Medulla oblongata (tissue), 1 donor: ENCODE measurements around the gene NLRC5.
"Not testable (repeated sequence)": the region's sequence is repeated elsewhere in the genome, so short reads cannot be mapped to it uniquely, and the experiment has no call there.

Experiments
- DNase-seq: peaks from one replicate; pipeline ENCODE4 v3.0.0-alpha.2; 2015; ENCODE audit errors: extremely low spot score

The NLRC5 gene

GRCh38 chr16:56980792-56981724 is 8.3 kb upstream of the NLRC5 start:
- no peak for DNase-seq

- no peak for DNase-seq
Observed at GRCh38 chr16:56981729-56982271, 7.6 kb upstream of the NLRC5 start.

GRCh38 chr16:56982695-56983094 is 6.7 kb upstream of the NLRC5 start:
- no peak for DNase-seq

- DNase-seq: no peak
Observed at GRCh38 chr16:56983211-56983751, 6.1 kb upstream of the NLRC5 start.

- no peak for DNase-seq
Observed at GRCh38 chr16:56984639-56985038, 4.7 kb upstream of the NLRC5 start.

GRCh38 chr16:56985288-56985961 is 3.9 kb upstream of the NLRC5 start:
- no peak for DNase-seq

- DNase-seq: no peak
Observed at GRCh38 chr16:56985962-56986360, 3.4 kb upstream of the NLRC5 start.

- DNase-seq: no peak
Observed at GRCh38 chr16:56986361-56986760, 3.0 kb upstream of the NLRC5 start.

- not testable (repeated sequence) for DNase-seq
Observed at GRCh38 chr16:56986908-56987307, 2.4 kb upstream of the NLRC5 start.

- DNase-seq: no peak
Observed at GRCh38 chr16:56987692-56988091, 1.7 kb upstream of the NLRC5 start.

- no peak for DNase-seq
Observed at GRCh38 chr16:56988161-56988947, 1.0 kb upstream of the NLRC5 start.

- no peak for DNase-seq
Observed at GRCh38 chr16:56989988-56990387, 631 bp downstream of the NLRC5 start.

GRCh38 chr16:56990407-56991286 is 1.3 kb downstream of the NLRC5 start:
- no peak for DNase-seq

- not testable (repeated sequence) for DNase-seq
Observed at GRCh38 chr16:56992431-56992830, 3.1 kb downstream of the NLRC5 start.

GRCh38 chr16:56993204-56993603 is 3.8 kb downstream of the NLRC5 start:
- no peak for DNase-seq

GRCh38 chr16:56994311-56994710 is 5.0 kb downstream of the NLRC5 start:
- DNase-seq: no peak

- DNase-seq: no peak
Observed at GRCh38 chr16:56995136-56995805, 5.9 kb downstream of the NLRC5 start.

- DNase-seq: no peak
Observed at GRCh38 chr16:56997264-56997663, 7.9 kb downstream of the NLRC5 start.

- DNase-seq: no peak
Observed at GRCh38 chr16:56997931-56998330, 8.6 kb downstream of the NLRC5 start.

- no peak for DNase-seq
Observed at GRCh38 chr16:56998352-56998751, 9.0 kb downstream of the NLRC5 start.
